GM19043 (cell line): ENCODE results near the gene APOBEC4.

Experiments
- ATAC-seq: cut with Tn5 transposase; IDR thresholded peaks from one replicate; pipeline ENCODE4 v1.9.1; 2021; ENCODE audit warnings: low read depth; ENCODE audit not compliant: unreplicated experiment

The APOBEC4 gene

DNA sequence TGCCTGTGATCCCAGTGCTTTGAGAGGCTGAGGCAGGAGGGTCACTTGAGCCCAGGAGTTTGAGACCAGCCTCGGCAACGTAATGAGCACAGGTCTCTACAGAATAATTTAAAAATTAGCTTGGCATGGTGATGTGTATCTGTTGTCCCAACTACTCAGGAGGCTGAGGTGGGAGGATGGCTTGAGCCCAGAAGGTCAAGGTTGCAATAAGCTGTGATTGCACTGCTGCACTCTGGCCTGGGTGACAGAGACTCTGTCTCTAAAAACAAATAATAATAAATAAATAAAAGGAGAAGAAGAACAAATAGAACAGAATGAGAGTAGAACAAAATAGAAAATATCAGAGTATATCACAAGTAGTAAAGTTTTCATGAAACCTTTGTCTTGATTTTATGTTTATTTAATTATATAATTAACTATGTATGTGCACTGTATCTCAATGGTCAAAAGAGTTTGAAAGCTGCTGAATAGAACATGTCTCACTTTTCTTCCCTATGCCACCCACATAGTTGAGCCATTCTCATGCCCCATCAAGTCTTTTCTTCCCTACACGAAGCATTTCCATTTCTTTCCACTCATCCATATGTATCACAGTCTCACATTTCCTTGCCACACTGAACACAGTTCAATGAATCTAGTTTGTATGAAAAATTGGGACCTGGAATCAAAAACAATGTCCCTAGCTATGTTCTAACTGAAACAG lies 22.9 kb upstream of the APOBEC4 start:
- no peak for ATAC-seq

DNA sequence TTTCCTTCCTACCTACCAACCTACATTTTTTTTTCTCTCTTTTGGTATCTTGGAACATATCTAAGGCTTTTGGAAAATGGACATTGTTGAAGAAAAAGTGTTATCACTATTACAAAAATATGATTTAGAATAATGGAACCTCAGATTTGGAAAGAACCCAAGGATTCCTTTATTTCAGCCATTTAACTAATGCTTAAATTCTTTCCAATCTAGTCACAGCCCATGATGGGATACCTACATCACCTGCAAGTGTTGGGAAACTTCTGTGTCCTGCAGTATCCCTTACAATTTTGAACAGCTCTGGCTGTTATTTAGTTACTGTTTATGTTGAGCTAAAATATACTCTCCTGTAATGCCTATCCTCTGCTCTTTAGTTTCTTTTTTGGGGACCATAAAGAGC lies 22.3 kb upstream of the APOBEC4 start:
- ATAC-seq, result no peak

DNA sequence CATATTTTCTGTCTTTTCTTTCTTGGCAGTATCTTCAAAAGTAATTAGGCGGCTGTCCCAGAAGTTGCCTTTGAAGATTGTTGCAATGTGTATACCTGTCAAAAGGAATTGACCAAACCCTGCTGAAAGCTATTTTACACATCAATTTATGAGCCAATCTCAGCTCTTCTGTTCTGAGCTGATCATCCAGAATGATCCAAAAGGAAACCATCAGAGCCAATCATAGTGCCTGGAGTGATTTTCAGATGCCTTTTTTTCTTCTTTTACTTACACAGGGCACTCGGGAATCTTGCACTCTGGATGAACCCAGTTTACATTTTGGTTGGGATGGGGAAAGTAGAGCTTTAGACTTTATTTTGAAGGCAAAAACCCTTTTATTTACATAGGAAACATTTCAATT lies 21.8 kb upstream of the APOBEC4 start:
- ATAC-seq, result no peak

DNA sequence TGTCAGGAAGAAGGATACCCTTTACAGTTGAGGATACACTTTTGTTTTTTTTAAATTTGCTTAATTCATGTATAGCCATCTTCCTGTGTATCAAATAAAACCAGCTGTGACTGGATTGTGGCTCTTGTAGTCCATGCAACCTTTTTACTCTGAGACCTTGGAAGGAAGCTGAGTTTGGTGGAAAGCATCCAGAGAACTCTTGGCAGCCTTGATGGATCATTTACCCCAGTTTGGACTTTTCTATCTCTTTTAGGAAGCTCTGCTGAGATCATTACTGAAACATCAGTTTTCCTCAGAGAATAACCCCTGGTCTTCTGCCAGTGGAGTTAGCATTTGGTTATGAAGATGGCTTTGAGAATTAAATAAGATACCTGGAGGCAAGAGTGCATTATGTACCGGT lies 21.2 kb upstream of the APOBEC4 start:
- ATAC-seq, result no peak

DNA sequence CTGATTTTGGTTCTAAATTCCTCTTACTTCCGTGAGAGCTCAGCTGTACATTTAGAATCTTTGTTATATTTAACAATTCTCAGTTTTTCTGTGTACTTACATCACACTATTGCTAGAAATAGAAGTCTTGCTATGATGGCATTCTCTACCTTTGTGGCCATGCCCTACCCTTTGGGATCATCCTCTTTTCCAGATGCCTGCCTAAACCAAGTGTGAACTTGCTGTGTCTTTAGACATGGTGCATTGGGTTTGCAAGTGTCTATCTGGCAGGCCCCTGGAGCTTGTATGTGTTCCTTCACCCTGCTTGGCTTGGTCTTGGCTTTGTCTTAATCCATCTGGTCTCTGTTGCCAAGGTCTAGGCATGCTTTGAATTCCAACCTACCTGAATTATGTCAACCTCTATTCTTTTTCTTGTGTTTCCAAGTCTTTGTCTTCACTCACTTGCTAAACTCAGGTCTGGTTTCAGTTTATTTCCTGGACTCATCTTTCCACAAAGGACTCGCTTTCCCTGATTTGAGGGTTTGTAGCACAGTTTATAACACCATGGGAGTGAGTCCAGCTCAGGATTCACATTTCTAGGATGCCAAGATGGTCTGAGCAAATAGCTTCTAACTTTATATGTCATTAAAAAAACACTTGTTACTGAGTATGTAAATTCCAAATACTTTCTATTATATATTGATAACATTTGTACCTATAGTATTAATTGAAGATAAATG lies 20.6 kb upstream of the APOBEC4 start:
- ATAC-seq, result no peak

DNA sequence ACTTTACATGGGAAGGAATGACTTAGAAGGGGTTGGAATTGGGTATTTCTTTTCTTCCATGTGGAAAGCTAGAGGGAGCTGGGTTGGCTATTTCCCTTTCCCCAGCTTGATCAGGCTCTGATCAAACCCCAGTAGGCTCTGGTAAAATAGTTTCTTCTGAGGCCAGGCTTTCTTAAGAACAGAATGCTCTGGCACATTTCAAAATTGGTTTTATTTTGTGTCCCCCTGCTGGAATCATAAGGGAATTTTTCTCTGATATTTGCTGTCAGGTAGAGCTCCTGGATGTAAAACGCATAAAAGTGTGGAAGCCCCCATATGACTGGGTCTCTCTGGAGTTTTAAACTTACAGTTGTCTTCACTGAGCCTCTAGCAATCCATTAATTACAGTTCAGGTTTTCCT lies 17.1 kb upstream of the APOBEC4 start:
- ATAC-seq, result no peak

DNA sequence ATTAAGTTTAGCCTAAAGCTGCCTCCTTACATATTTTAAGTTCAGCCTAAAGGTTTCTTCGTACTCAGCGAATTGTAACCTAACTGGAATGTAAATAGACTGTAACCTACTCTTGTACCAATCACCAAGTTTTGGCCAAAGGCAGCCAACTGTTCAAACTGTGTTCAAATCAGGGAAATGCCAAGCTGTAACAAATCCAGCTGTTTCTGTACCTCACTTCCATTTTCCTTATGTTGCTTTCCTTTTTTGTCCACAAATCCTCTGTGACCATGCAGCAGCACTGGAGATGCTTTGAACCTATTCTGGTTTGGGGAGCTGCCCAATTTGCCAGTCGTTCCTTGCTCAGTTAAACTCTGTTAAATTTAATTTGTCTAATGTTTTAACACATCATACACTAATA lies 3.2 kb upstream of the APOBEC4 start:
- no peak for ATAC-seq

DNA sequence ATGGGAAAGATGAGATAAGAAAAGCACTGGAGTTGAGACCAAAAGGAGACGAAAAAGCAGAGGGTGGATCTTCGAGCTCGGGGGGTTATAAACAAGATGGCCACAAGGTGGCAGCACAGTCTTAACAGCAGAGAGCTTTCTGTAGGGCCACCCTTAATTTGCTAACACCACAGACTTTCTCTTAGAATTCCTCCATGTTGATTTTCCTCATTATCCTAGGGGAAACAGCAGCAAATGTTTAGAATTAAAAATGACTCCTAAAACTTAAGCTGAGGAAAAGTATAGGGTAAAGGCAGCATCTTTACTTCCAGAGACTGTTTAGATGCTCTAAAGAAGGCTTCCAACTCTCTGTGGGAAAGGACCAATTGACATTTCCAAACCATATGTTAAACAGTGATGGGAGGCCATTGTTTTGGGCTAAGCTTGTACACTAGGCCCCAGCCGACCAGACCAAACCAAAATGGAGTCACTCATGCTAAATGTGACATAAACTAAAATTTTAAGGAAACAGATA lies 2.5 kb upstream of the APOBEC4 start:
- no peak for ATAC-seq

DNA sequence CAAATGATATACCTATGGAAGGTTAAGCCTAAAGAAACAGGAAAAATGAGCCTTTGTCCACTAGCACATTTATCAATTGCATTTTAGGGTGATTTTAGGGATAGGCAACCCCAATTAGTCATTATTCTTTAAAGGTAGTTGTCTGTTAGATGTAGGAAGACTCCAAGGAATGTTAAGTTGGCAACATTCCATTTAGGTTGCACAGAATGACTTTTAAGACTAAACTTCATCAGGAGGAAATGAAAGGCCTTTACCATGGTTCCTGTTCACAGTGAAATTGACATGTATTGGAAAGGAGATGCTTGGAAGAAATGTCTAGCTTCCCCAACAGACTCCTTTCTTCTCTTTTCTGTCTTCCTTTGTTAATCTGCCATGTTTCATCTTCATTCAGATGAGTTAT lies 1.6 kb upstream of the APOBEC4 start:
- no peak for ATAC-seq

DNA sequence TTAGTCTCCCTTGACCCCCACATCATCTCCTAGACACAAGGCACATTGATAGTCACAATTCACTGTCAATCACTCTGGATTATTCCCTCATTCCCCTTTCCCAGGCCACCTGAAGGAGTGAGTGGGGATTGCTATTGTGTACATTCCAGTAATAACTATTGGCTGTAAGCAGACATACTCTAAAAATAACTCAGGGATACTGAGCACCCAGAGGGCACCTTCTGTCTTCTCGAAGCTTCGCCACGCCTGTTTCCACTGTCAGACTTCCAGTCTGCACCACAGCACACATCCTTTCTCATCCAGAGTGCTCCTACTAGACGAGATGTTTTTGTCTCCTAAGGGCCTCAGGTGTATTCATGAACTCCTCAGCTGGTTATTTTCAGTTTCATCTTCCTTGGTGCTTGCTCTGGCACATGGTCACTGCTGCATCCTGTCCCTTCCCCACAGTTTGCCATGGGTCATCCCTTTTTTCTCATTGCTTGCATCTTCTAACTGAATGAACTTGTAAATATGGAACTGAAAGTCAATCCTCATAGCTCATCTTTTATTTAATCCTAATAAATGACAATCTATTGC lies 848 bp upstream of the APOBEC4 start:
- peak; percentile 43 for ATAC-seq

DNA sequence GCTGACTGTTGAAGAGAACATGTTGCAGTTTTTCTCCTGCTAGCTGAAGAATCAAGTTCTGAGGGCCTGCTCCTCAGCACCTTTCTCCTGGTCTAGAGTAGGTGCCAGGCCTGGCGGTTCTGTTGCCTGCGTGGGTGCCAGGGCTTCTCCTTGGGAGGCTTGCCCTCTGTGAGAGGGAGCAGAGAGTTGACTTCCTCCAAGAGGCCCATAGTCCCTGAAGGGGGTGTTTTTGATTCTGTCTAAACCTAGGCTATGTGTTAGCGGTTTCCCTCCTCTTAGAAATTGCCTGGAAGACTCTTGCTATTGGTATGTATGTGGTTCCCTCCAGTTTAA lies 312 bp upstream of the APOBEC4 start:
- no peak for ATAC-seq

DNA sequence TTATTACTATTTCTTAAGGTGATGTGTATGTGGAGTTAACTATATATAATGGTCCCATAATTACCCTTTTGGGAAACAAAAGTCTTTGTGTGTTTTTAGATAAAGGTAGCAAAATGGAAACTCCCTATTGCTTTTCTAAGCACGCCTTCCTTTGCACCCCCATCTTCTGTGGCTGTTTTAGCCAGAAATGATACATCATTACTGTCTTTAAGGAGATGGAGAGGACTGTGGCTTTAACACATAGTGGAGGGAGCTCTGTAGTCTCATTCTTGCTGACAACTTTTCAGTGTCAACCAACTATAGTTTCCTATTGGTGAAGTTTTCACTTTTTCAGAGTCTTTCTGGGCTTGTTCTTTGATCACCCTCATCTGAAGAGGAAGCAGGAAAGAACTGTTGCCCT lies 1.0 kb downstream of the APOBEC4 start:
- ATAC-seq, result no peak

DNA sequence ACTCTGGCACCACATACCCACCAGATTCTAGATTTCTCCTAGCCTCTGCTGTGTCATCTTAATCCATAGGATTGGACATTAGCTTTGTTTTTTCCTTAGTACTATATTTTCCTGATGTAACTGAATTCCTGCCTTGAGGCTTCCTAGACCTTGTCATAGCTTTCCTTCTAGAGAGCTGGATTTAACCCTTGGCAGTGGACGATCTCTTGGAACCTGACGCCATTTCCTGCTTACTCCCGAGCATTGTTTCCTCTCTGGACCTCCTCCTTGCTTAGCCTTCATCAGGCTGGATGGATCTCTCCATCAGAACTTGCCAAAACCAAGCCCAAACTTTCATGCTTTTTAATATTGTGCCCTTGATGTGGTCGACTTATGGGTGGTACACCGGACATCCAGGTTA lies 1.5 kb downstream of the APOBEC4 start:
- ATAC-seq, result no peak

DNA sequence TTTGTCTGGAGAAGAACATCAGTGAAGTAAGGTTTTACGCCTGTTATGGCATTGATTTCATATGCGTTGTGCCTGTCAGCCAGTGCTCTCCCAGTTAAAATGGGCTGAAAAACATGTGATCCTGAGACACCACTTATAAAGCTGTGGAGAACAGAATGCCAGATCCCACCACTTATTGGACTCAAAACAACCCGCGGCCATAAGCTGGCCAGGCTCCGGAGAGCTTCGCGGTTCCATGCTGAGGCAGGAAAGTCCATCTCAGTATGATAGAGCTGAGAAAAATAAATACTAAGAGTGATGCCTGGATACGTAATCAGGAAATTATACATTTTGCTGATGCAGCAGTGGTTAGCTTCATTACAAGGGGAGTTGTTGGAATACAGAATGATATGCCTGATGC lies 5.1 kb downstream of the APOBEC4 start:
- no peak for ATAC-seq

DNA sequence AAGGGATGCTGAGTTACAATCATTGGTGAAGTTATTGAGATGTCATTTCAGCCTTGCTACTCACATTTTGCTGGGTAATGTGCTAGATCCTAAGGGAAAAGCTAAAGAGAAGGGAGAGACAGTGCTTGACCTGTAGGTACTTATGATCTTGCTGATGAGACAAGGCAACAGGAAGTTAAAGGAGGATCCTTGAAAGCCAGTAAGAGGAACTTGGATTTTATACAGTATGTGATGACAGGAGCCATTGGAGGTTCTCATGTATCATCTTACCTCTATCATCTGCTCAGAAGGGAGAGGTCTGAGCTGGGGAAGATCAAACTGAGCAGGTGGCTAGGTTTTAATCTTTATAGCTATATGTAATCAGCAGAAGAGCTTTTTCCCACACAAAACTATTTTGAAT lies 6.3 kb downstream of the APOBEC4 start:
- no peak for ATAC-seq

DNA sequence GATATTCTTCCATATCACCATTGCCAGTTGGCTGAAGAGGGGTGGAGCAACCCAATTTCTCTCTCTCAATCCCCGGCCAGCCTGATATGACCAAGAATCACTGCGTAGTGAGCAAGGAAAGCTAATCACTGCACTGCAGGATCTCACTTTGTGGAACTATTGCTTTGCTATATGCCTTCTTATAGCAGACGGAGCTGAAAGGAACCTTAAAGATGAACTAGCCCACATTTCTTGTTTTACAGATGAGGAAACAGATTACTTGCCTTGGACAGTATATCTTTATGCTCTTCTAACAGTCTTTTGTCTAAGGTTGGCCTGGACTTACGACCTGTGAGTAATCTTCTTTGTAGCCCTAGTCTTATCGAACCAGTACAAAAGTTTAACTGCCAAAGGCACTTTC lies 7.6 kb downstream of the APOBEC4 start:
- no peak for ATAC-seq

DNA sequence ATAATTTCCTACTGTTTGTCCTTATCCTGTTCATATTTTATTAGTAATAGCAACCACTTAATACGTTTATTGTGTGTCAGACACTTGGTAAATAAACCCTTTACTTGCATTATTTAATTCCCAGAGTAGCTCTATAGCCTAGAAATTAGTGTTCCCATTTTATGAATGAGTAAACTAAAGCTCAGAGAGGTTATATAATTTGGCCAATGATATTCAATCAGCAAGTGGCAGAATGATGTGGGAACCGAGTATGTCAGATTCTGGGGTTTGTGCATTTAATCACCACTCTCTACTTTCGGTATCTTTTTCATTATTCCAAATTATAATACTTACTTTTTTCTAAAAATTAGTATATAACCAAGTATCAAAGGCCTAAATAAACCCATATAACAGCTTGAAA lies 10.9 kb downstream of the APOBEC4 start:
- no peak for ATAC-seq

DNA sequence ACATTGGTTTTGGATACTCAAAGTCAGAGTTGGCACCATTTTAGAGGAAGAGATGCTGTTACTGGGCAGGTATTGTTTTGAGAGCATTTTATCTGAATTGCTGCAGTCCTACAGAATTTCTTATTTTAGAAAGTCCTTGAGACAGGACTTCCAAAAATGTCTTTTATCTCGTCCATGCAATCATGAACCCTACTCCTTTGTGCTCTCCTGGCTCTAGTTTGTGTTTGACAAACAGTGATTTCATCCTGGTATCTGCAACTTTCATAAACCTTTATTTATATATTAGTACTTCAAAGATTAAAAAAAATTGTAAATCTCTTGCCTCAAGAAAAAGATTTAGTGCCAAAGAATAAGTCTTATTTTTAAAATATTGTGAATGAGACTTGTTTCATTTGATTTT lies 12.9 kb downstream of the APOBEC4 start:
- no peak for ATAC-seq

DNA sequence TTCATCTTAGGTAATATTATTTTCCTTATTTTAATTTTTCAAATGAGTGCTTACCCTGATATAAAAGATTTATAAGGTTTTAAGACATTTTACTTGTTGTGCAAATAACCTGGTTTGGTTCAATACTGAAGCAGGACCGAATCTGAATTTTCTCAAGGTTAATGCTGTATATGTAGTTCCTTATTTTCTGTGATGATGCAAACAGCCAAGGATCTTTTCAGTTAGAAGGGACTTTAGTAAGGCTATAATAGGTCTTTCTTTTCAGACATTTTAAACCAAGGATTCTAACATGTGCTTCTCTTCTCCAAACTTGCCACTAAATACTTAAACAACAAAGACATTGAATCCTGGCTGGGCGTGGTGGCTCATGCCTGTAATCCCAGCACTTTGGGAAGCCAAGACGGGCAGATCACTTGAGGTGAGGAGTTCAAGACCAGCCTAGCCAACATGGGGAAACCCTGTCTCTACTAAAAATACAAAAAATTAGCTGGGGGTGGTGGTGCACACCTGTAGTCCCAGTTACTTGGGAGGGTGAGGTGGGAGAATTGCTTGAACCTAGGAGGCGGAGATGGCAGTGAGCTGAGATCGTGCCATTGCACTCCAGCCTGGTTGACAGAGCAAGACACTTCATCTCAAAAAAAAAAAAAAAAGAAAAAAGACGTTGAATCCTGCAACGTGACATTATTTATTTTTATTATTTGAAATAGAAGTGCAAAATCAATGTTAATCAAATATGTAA lies 14.3 kb downstream of the APOBEC4 start:
- no peak for ATAC-seq

DNA sequence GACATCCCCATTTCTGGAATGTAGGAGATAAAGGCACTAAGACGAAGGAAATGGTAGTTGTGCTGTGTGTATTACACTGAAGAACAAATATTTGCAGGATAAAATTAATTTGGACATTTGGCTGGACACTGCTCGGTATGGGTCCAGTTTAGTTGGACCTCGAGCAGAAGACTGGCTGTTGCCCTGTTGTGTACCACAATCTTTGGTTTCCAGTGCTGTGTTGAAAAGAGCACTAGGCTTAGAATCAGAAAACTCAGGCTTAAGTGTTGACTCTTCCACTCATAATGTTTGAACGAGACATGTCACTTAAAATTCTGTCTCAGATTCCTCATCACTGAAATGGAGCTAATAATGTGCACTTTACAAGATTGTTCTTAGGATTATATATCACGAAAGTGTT lies 16.3 kb downstream of the APOBEC4 start:
- ATAC-seq, result no peak

DNA sequence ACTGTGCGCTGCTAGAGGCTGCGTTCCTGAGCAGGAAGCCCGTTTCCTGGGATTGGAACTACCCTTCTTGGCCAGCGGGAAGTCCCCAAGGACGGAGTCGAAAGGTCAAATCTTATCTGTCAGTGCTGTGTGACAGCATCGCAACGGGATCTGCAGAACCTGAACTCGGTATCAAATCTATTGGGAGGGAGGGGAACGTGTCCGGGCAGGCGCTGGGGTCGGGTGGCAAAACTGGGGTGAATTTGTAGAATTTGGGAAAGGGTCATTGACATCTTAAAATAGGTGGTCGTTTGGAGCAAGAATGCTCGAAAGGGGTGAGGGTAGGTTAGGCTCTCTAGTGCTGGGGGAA lies 16.8 kb downstream of the APOBEC4 start:
- no peak for ATAC-seq
